ENCODE data around the gene IRF4.

Gene IRF4

DNA sequence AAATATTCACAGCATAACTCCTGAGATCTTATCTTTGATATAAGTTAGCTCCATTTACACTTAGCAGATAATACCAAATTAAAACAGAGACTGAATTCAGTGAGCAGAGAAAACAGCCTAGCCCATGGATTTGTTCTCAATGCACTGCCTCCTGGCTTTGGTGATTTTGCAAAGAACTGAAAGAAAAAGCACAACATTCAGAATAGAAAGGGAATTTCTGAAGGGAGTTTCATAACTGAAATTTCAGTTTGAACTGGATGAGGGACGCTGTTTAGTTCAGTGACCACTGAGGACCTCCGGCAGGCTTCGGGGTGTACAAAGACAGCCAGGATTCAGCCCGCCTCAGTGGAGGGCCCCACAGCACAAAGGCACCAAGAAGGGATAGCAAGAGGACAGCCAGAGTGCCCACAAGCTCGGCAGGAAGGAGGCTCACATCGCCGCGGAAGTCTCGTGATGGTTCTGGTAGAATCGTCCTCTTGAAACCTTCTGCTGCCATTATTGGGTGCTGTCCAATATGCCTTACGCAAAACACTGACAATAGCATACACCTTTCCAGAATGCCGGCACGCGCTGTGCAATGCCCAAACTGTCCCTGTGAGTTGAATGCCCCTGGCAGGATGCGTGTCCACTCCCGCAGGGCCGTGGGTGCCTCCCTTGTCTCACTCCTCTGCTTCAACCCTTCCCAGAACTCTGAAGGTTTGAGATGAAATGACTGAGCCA lies 9.7 kb upstream of the IRF4 start:
- DNase-seq (ENCODE audit: low read depth in 2 of 2) = no peak

GRCh38 chr6:382883-383810 lies 8.4 kb upstream of the IRF4 start:
- DNase-seq (ENCODE audit: low read depth in 2 of 2) = no peak

DNA sequence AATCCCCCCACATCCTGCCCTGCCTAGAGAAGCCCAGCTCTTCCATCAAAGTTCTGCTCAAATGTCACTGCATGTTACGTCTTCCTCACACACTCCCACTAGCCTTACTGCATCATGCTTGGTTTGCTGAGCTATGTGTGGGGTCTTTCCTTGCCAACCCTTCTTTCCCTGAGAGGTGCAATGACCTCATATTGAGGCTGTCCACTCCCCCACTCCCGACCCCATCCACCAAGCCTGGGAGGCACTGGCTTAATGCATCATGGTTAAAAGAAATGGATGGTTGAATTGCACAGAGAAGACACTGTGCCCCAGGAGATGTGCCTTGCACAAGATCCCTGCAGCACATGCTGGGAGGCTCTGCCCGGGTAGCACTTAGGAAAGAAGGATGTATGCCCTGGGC lies 7.7 kb upstream of the IRF4 start:
- DNase-seq (ENCODE audit: low read depth in 2 of 2) = no peak

GRCh38 chr6:384898-385297 lies 6.7 kb upstream of the IRF4 start:
- no peak for DNase-seq (ENCODE audit: low read depth in 2 of 2)

GRCh38 chr6:385614-386013 lies 5.9 kb upstream of the IRF4 start:
- no peak for DNase-seq (ENCODE audit: low read depth in 2 of 2)

GRCh38 chr6:386688-387266 lies 4.8 kb upstream of the IRF4 start:
- DNase-seq (ENCODE audit: low read depth in 2 of 2) = no peak

DNA sequence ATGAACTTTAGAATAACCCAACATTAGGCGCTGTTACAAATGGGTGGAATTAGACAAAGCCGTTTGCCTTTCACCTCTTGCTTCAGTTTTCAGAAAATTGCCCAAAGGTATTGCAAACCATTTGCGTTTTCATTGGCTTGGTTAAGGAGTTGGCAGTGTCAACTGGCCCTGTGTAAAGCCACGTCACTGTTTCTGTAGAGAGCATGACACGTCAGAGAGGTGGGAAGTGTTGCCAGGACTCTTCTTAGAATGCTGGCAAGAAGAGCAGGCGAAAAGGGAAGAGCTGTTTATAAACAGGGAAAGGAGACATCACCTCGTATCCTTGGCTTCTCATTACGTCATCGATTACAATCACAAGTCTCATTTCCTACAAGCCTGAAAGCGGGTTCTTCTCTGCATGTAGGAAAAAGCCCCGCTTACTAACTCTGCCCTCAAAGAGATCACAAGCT lies 4.2 kb upstream of the IRF4 start:
- DNase-seq (ENCODE audit: low read depth in 2 of 2) = no peak

GRCh38 chr6:388202-388903 lies 3.2 kb upstream of the IRF4 start:
- no peak for DNase-seq (ENCODE audit: low read depth in 2 of 2)

- DNase-seq (ENCODE audit: low read depth in 2 of 2) = no peak
These were observed 2.4 kb upstream of the IRF4 start for GRCh38 chr6:389143-389542.

GRCh38 chr6:389622-390021 lies 1.9 kb upstream of the IRF4 start:
- DNase-seq (ENCODE audit: low read depth in 2 of 2) = no peak

- DNase-seq (ENCODE audit: low read depth in 2 of 2) = no peak
These were observed 516 bp upstream of the IRF4 start for GRCh38 chr6:390914-391558.

- DNase-seq (ENCODE audit: low read depth in 2 of 2) = peak in 1 of 2 donors; percentile 31
These were observed 1.2 kb downstream of the IRF4 start for GRCh38 chr6:392441-393390.

- peak in 1 of 2 donors; percentile 29 for DNase-seq (ENCODE audit: low read depth in 2 of 2)
These were observed 2.1 kb downstream of the IRF4 start for GRCh38 chr6:393391-394221.

GRCh38 chr6:394641-395289 lies 3.2 kb downstream of the IRF4 start:
- DNase-seq (ENCODE audit: low read depth in 2 of 2) = no peak

DNA sequence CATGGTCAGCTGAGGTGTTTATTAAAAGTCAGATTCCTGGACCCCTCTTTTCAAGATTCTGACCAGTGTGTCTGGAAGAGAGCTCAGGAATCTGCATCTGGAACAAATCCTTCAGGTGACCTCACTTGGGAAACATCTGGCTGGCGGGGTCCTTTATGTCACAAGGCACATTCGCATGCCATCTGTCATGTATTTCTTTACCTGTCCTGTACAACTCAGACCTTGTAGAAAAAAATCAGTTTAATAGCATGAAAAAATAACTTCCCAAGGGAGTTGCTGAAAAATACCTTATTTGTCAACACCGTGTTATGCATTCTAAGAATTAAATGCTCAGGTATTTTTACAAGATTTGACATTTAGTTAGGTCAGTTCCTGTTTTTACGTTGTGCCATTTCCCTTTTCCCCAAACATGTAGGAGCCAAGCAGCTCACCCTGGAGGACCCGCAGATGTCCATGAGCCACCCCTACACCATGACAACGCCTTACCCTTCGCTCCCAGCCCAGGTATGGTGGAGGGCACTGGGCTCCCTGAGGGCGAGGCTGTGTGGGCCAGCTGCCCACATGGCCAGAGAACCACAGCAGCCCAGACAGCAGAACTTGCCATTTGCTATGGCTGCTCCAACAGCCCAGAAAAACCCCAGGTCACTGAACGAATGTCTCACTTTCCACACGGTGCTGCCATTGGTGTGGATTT lies 4.0 kb downstream of the IRF4 start:
- DNase-seq (ENCODE audit: low read depth in 2 of 2) = no peak

DNA sequence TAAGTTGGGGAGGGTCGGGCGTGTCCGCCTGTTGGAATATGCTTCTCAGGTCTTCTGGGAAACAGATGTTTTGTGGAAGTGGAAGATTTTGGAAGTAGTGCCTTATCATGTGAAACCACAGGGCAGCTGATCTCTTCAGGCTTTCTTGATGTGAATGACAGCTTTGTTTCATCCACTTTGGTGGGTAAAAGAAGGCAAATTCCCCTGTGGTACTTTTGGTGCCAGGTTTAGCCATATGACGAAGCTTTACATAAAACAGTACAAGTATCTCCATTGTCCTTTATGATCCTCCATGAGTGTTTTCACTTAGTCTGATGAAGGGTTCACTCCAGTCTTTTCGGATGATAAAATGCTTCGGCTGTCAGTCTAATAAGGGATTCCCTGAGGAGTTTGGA lies 4.6 kb downstream of the IRF4 start:
- no peak for DNase-seq (ENCODE audit: low read depth in 2 of 2)

DNA sequence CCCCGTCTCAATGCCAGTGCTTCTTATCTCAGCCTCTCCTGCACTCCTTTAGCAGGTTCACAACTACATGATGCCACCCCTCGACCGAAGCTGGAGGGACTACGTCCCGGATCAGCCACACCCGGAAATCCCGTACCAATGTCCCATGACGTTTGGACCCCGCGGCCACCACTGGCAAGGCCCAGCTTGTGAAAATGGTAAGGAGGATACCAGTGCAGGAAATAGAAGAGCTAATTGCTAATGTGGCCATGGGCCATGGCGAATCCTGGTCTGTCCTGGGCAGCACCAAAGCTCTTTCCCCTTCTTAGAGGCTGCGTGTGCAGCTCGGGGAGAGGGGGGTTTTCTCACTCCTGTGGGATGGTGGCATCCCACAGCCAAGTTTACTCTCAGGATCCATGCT lies 5.5 kb downstream of the IRF4 start:
- DNase-seq (ENCODE audit: low read depth in 2 of 2) = no peak

DNA sequence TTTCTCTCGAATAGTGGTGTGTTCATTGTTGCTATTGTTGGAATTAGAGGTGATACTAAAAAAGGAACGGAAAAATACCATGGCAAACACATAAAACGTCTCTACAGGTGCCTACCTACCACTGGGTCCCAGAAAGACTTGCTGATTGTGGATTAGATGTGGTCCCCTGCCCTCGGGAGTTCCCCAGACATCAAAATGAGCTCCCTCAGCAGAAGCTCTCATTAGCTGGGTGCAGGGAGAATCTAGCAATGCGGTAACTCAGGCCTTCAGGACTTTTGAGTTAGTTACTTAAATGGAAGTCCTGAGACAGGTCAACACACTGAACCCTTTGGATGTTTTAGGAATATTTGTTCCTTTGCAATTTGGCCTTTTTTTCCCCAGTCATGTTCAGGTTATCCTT lies 6.1 kb downstream of the IRF4 start:
- no peak for DNase-seq (ENCODE audit: low read depth in 2 of 2)
